ENCODE measurements around the gene ERC2. TPM values are rescaled to one million over a fixed set of nuclear protein-coding genes. Genes with fewer than 3 reads are reported as not detected.

Gene ERC2
- total RNA-seq, 1 experiment from 2014 or later, result 0.90 TPM

DNA sequence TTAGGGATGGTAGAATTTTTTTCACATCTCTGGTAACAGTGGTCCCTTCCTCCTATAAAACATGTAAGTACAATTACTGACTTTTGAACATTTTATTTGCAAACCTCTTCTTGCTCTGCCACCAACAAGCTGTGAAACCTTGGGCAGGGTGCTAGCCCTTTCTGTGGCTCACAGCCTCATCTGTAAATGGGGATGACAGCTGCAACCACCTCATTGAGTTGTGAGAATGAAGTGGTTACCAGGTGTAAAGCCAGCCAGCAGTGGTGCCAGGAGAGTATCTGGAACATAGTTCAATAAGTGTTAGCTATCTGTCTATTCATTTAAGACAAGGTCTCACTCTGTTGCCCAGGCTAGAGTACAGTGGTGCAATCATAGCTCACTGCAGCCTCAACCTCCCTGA lies 278.1 kb downstream of the ERC2 start:
- Histone ChIP-seq H3K27ac (ENCODE audit: low read depth, low read length, poor library complexity, severe bottlenecking) (no peak overlapping the region), H3K4me1 (ENCODE audit: insufficient read depth, low read length, poor library complexity, severe bottlenecking) (no peaks in the 10 kb centered on the region), H3K9me3 (ENCODE audit: low read depth, low read length, poor library complexity, severe bottlenecking) (no peaks in the 10 kb centered on the region), H3K4me3 (ENCODE audit: low read depth, low read length, poor library complexity, severe bottlenecking) (no peak overlapping the region), H3K27me3 (replicated peaks; ENCODE audit: insufficient read depth, low read depth, low read length, poor library complexity) (no peaks in the 10 kb centered on the region), H3K36me3 (ENCODE audit: insufficient read depth, low read length, poor library complexity, severe bottlenecking) (no peaks in the 10 kb centered on the region)
- TF ChIP-seq, protein P1, sequence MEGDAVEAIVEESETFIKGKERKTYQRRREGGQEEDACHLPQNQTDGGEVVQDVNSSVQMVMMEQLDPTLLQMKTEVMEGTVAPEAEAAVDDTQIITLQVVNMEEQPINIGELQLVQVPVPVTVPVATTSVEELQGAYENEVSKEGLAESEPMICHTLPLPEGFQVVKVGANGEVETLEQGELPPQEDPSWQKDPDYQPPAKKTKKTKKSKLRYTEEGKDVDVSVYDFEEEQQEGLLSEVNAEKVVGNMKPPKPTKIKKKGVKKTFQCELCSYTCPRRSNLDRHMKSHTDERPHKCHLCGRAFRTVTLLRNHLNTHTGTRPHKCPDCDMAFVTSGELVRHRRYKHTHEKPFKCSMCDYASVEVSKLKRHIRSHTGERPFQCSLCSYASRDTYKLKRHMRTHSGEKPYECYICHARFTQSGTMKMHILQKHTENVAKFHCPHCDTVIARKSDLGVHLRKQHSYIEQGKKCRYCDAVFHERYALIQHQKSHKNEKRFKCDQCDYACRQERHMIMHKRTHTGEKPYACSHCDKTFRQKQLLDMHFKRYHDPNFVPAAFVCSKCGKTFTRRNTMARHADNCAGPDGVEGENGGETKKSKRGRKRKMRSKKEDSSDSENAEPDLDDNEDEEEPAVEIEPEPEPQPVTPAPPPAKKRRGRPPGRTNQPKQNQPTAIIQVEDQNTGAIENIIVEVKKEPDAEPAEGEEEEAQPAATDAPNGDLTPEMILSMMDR (conservative IDR thresholded peaks at IDR 0.05; ENCODE audit: low read depth, low read length), result no peak
- TF ChIP-seq EZH2 (IDR thresholded peaks at IDR 0.05; ENCODE audit: borderline replicate concordance, low read depth, low read length, poor library complexity, severe bottlenecking), result no peak
- CTCF ChIA-PET, result no interaction called here
- POLR2A ChIA-PET (ENCODE audit: low non-redundant PET), result no interaction called here
- no TSS peak for BruUV-seq (replicated peaks)
- intact Hi-C loops (cut with micrococcal nuclease; ENCODE audit: unreplicated experiment), result no loop called here
- DNase-seq (ENCODE audit: low spot score), result no peak

GRCh38 chr3:56189536-56189935 lies 278.7 kb downstream of the ERC2 start:
- TF ChIP-seq, protein P1 (conservative IDR thresholded peaks at IDR 0.05; ENCODE audit: low read depth, low read length), result no peak
- TF ChIP-seq EZH2 (IDR thresholded peaks at IDR 0.05; ENCODE audit: borderline replicate concordance, low read depth, low read length, poor library complexity, severe bottlenecking), result no peak
- Histone ChIP-seq H3K9me3 (ENCODE audit: low read depth, low read length, poor library complexity, severe bottlenecking) (no peaks in the 10 kb centered on the region), H3K4me1 (ENCODE audit: insufficient read depth, low read length, poor library complexity, severe bottlenecking) (no peaks in the 10 kb centered on the region), H3K27ac (ENCODE audit: low read depth, low read length, poor library complexity, severe bottlenecking) (no peak overlapping the region), H3K27me3 (replicated peaks; ENCODE audit: insufficient read depth, low read depth, low read length, poor library complexity) (no peaks in the 10 kb centered on the region), H3K36me3 (ENCODE audit: insufficient read depth, low read length, poor library complexity, severe bottlenecking) (no peaks in the 10 kb centered on the region), H3K4me3 (ENCODE audit: low read depth, low read length, poor library complexity, severe bottlenecking) (no peak overlapping the region)
- ChIA-PET POLR2A (ENCODE audit: low non-redundant PET) (no interaction called here), CTCF (no interaction called here)
- intact Hi-C loops (cut with micrococcal nuclease; ENCODE audit: unreplicated experiment), result no loop called here
- no peak for DNase-seq (ENCODE audit: low spot score)
- BruUV-seq (replicated peaks), result no TSS peak

GRCh38 chr3:56188201-56188600 lies 280.1 kb downstream of the ERC2 start:
- ChIA-PET CTCF (no interaction called here), POLR2A (ENCODE audit: low non-redundant PET) (no interaction called here)
- DNase-seq (ENCODE audit: low spot score), result no peak
- H3K4me1 ChIP-seq (ENCODE audit: insufficient read depth, low read length, poor library complexity, severe bottlenecking), result no peaks in the 10 kb centered on the region
- H3K36me3 ChIP-seq (ENCODE audit: insufficient read depth, low read length, poor library complexity, severe bottlenecking), result no peaks in the 10 kb centered on the region
- TF ChIP-seq, protein P1 (conservative IDR thresholded peaks at IDR 0.05; ENCODE audit: low read depth, low read length), result no peak
- no peak for TF ChIP-seq EZH2 (IDR thresholded peaks at IDR 0.05; ENCODE audit: borderline replicate concordance, low read depth, low read length, poor library complexity, severe bottlenecking)
- no peaks in the 10 kb centered on the region for H3K9me3 ChIP-seq (ENCODE audit: low read depth, low read length, poor library complexity, severe bottlenecking)
- H3K4me3 ChIP-seq (ENCODE audit: low read depth, low read length, poor library complexity, severe bottlenecking), result no peak overlapping the region
- no TSS peak for BruUV-seq (replicated peaks)
- no peak overlapping the region for H3K27ac ChIP-seq (ENCODE audit: low read depth, low read length, poor library complexity, severe bottlenecking)
- intact Hi-C loops (cut with micrococcal nuclease; ENCODE audit: unreplicated experiment), result no loop called here
- no peaks in the 10 kb centered on the region for H3K27me3 ChIP-seq (replicated peaks; ENCODE audit: insufficient read depth, low read depth, low read length, poor library complexity)

Data from A673 (cell line).